ENCODE data around the gene ARID3C. TPM values are rescaled to one million over a fixed set of nuclear protein-coding genes. Genes with fewer than 3 reads are reported as not detected.
A peak's percentile ranks its signal among the peaks of the same experiment; 100 is the strongest.

The ARID3C gene
- total and polyA plus RNA-seq, 2 donors (not counting 1 experiment from before 2014, with no cell fraction given) = 0.17 TPM; not detected in 1

DNA sequence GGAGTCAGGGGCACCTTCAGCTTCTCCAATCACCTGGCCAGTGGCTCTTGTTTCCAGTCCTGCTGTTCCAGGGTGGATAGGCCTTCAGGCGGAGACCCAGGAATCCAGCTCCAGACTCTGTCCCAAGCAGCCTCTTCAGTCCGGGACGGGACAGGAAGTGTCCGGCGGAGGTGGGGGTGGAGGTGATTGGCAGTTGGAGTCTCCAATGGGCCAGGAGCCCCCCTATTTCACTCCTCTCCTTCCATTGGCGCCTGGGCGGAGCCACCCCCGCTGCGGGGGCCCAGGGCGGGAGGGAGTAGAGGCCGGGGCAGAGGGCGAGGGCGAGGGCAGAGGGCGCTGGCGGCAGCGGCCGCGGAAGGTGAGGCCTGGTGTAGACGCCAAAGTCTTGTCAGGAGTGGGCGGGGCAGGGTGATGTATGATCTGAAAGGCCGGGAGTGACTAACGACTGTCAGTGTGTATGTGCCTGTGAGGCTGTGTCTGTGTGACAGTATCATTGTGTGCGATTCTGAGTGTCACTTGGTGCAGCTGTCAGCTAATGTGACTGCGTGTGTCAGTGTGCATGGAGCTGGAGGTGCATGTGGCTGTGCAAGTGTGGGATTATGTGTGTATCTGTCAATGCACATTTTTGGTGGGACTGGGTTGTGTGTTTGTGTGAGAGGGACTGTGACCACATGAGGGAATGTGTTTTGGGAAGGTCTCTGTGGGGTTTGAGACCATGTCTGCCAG is 23.2 kb upstream of the ARID3C start, which contains the start of gene IL11RA:
IL11RA (plus strand) TSS at position 310 of the 726 bp plus-strand sequence. CDS start 3,033 bp downstream, outside the sequence.
- H3K27ac ChIP-seq (ENCODE audit: insufficient read depth, low read length) = peak within 1 kb of the TSS; percentile 18

DNA sequence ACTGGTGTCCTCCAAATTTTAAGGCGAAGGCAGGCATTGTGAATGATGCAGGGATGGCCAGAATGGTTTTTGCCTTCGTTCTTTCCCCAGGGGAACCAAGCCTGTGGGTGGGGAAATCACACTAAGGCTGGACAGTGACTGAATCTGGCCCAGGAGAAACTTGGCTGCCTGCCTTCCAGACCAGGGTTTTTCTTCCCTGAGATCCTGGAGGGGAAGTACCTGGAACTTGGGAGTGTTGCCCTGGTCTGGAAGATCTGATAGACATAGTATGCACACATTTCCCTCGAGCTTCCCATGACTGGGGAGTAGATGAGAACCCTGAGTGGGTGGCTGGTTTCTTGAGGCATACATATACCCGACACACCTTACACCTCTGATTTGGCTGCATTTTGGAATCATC is 22.5 kb upstream of the ARID3C start:
- H3K4me3 ChIP-seq (replicated peaks in 1 of 4; ENCODE audit: control extremely low read depth in 1 of 4, insufficient read depth in 1 of 4, low read depth in 3 of 4, low read length in 4 of 4) = peak overlapping the region; percentile 43 to 55 (median 50)
- H3K4me2 ChIP-seq (ENCODE audit: extremely low read depth, insufficient read depth, low read length) = peak overlapping the region; percentile 93
- no peaks in the 10 kb centered on the region for H3K27me3 ChIP-seq (ENCODE audit: control insufficient read depth, insufficient read depth, low read length)
- DNase-seq (ENCODE audit: low read depth in 2 of 2) = peak; percentile 23 to 47
- no peaks in the 10 kb centered on the region for H3K9me3 ChIP-seq (ENCODE audit: control insufficient read depth, insufficient read depth, low read depth, low read length)
- no peak for TF ChIP-seq EZH2 (IDR thresholded peaks at IDR 0.05; ENCODE audit: low read length, missing control alignments)
- TF ChIP-seq, protein P1, sequence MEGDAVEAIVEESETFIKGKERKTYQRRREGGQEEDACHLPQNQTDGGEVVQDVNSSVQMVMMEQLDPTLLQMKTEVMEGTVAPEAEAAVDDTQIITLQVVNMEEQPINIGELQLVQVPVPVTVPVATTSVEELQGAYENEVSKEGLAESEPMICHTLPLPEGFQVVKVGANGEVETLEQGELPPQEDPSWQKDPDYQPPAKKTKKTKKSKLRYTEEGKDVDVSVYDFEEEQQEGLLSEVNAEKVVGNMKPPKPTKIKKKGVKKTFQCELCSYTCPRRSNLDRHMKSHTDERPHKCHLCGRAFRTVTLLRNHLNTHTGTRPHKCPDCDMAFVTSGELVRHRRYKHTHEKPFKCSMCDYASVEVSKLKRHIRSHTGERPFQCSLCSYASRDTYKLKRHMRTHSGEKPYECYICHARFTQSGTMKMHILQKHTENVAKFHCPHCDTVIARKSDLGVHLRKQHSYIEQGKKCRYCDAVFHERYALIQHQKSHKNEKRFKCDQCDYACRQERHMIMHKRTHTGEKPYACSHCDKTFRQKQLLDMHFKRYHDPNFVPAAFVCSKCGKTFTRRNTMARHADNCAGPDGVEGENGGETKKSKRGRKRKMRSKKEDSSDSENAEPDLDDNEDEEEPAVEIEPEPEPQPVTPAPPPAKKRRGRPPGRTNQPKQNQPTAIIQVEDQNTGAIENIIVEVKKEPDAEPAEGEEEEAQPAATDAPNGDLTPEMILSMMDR (conservative IDR thresholded peaks at IDR 0.05 in 1 of 2, IDR thresholded peaks at IDR 0.05 in 1 of 2; ENCODE audit: low read depth in 1 of 2, low read length in 2 of 2) = no peak
- peaks cover 38% of the 10 kb centered on the region for H3K4me1 ChIP-seq (ENCODE audit: control insufficient read depth, extremely low read depth, insufficient read depth, low read length)
- peaks cover 6% of the 10 kb centered on the region for H3K36me3 ChIP-seq (ENCODE audit: control insufficient read depth, insufficient read depth, low read length)
- H3K79me2 ChIP-seq (ENCODE audit: control insufficient read depth, insufficient read depth, low read length) = peaks cover 10% of the 10 kb centered on the region
- no peaks in the 10 kb centered on the region for H4K20me1 ChIP-seq (ENCODE audit: control insufficient read depth, extremely low read depth, insufficient read depth, low read length)
- no peak overlapping the region for H3K27ac ChIP-seq (ENCODE audit: insufficient read depth, low read length)
- no peak overlapping the region for H2AFZ ChIP-seq (ENCODE audit: low read length)
- H3K9ac ChIP-seq (ENCODE audit: insufficient read depth, low read length) = no peak overlapping the region

More for the DNA sequence above, 23.2 kb upstream of the ARID3C start, which contains the start of gene IL11RA:
- Histone ChIP-seq H3K36me3 (ENCODE audit: control insufficient read depth, insufficient read depth, low read length) (peaks cover 6% of the 10 kb centered on the region), H3K4me3 (replicated peaks in 1 of 4; ENCODE audit: control extremely low read depth in 1 of 4, insufficient read depth in 1 of 4, low read depth in 3 of 4, low read length in 4 of 4) (peak within 1 kb of the TSS; percentile 43 to 55 (median 50)), H3K79me2 (ENCODE audit: control insufficient read depth, insufficient read depth, low read length) (peaks cover 9% of the 10 kb centered on the region), H2AFZ (ENCODE audit: low read length) (peak within 1 kb of the TSS; percentile 70), H3K9ac (ENCODE audit: insufficient read depth, low read length) (peak within 1 kb of the TSS; percentile 33), H3K27me3 (ENCODE audit: control insufficient read depth, insufficient read depth, low read length) (no peaks in the 10 kb centered on the region), H4K20me1 (ENCODE audit: control insufficient read depth, extremely low read depth, insufficient read depth, low read length) (no peaks in the 10 kb centered on the region), H3K9me3 (ENCODE audit: control insufficient read depth, insufficient read depth, low read depth, low read length) (no peaks in the 10 kb centered on the region), H3K4me1 (ENCODE audit: control insufficient read depth, extremely low read depth, insufficient read depth, low read length) (peaks cover 36% of the 10 kb centered on the region), H3K4me2 (ENCODE audit: extremely low read depth, insufficient read depth, low read length) (peak within 1 kb of the TSS; percentile 93)
- peak; percentile 86 to 88 for DNase-seq (ENCODE audit: low read depth in 2 of 2)
- TF ChIP-seq, protein P1 (conservative IDR thresholded peaks at IDR 0.05 in 1 of 2, IDR thresholded peaks at IDR 0.05 in 1 of 2; ENCODE audit: low read depth in 1 of 2, low read length in 2 of 2) = no peak
- no peak for TF ChIP-seq EZH2 (IDR thresholded peaks at IDR 0.05; ENCODE audit: low read length, missing control alignments)

DNA sequence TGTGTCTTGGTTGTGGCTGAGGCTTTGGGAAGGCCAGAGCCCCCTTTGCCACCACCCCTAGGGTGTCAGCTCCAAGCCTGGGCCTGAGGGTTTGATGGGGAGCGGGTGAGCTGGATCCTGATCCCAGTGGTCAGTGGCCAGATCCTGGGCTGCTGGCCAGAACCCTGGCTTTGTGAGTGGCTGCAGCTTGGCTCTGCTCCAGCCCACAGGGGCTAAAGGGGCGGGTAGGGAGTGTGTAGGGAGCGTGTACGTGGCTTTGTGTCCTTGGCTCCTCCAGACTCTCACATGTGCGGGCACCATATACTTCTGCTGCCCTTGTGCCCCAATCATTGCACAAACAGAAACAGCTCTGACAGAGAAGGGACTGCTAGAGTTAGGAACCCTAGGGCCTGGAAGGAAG is 21.9 kb upstream of the ARID3C start:
- Histone ChIP-seq H3K27me3 (ENCODE audit: control insufficient read depth, insufficient read depth, low read length) (no peaks in the 10 kb centered on the region), H3K4me2 (ENCODE audit: extremely low read depth, insufficient read depth, low read length) (peak overlapping the region; percentile 93), H3K9me3 (ENCODE audit: control insufficient read depth, insufficient read depth, low read depth, low read length) (no peaks in the 10 kb centered on the region), H3K36me3 (ENCODE audit: control insufficient read depth, insufficient read depth, low read length) (peaks cover 6% of the 10 kb centered on the region), H3K9ac (ENCODE audit: insufficient read depth, low read length) (no peak overlapping the region), H3K4me1 (ENCODE audit: control insufficient read depth, extremely low read depth, insufficient read depth, low read length) (peaks cover 38% of the 10 kb centered on the region), H2AFZ (ENCODE audit: low read length) (no peak overlapping the region), H3K27ac (ENCODE audit: insufficient read depth, low read length) (no peak overlapping the region), H3K4me3 (replicated peaks in 1 of 4; ENCODE audit: control extremely low read depth in 1 of 4, insufficient read depth in 1 of 4, low read depth in 3 of 4, low read length in 4 of 4) (peak overlapping the region in 1 of 4 experiments; percentile 55), H3K79me2 (ENCODE audit: control insufficient read depth, insufficient read depth, low read length) (peaks cover 10% of the 10 kb centered on the region), H4K20me1 (ENCODE audit: control insufficient read depth, extremely low read depth, insufficient read depth, low read length) (no peaks in the 10 kb centered on the region)
- no peak for TF ChIP-seq EZH2 (IDR thresholded peaks at IDR 0.05; ENCODE audit: low read length, missing control alignments)
- TF ChIP-seq, protein P1 (conservative IDR thresholded peaks at IDR 0.05 in 1 of 2, IDR thresholded peaks at IDR 0.05 in 1 of 2; ENCODE audit: low read depth in 1 of 2, low read length in 2 of 2) = no peak
- peak; percentile 46 to 61 for DNase-seq (ENCODE audit: low read depth in 2 of 2)
